K562 (cell line): ENCODE measurements around the gene PRKG1.

ENCODE experiments used
- CXXC5 ChIP-seq: fragments of 250-450 bp; sonication (Bioruptor Pico); IDR thresholded peaks from 2 replicates; pipeline ENCODE4 v1.8.0; 2022; ENCODE audit warnings: inconsistent platforms, mild to moderate bottlenecking, moderate library complexity
- MEIS2 ChIP-seq: fragments of 450-650 bp; IDR thresholded peaks from 2 replicates; pipeline ENCODE4 v1.6.1; 2014; ENCODE audit warnings: mild to moderate bottlenecking; ENCODE audit not compliant: partially characterized antibody
- SMAD3 ChIP-seq: fragments of 450-650 bp; formaldehyde crosslinking; conservative IDR thresholded peaks from 2 replicates; pipeline ENCODE4 v1.4.0; 2020; ENCODE audit warnings: mild to moderate bottlenecking
- TAF1 ChIP-seq: IDR thresholded peaks from 2 replicates; pipeline ENCODE4 v1.6.1; 2011; ENCODE audit warnings: mild to moderate bottlenecking, low read length, moderate library complexity; ENCODE audit not compliant: insufficient read depth, control insufficient read depth, severe bottlenecking; ENCODE audit errors: extremely low read depth
- TCF7L2 ChIP-seq: fragments of 150-350 bp; IDR thresholded peaks from 2 replicates; pipeline ENCODE4 v1.6.1; 2016; ENCODE audit warnings: low read depth, mild to moderate bottlenecking, low read length, moderate library complexity
- ZFP36 ChIP-seq: fragments of 150-350 bp; IDR thresholded peaks from 2 replicates; pipeline ENCODE4 v1.6.1; 2018; ENCODE audit warnings: low read length, low read depth; ENCODE audit not compliant: partially characterized antibody
- TF ChIP-seq, protein P1 (sequence below): sonication (generic); formaldehyde crosslinking; IDR thresholded peaks from 2 replicates; pipeline ENCODE4 v1.8.1; 2023; ENCODE audit warnings: mild to moderate bottlenecking, missing genetic modification reagents
- TF ChIP-seq, protein P2 (sequence below), 3 experiments: IDR thresholded peaks in 2 of 3; conservative IDR thresholded peaks in 1 of 3; 2 replicates each; pipeline ENCODE4 v1.5.1; 2011 to 2012; ENCODE audit warnings: low read length in 3 of 3, mild to moderate bottlenecking in 3 of 3, control low read depth in 2 of 3, improper control_type of control experiment in 1 of 3, inconsistent platforms in 1 of 3, low read depth in 1 of 3, mixed read lengths in 1 of 3, moderate library complexity in 1 of 3; ENCODE audit not compliant: insufficient read depth in 2 of 3
- TF ChIP-seq, protein P3 (sequence below): sonication (generic); formaldehyde crosslinking; IDR thresholded peaks from 2 replicates; pipeline ENCODE4 v1.9.0; 2022; ENCODE audit warnings: mild to moderate bottlenecking, missing genetic modification reagents

DNA sequence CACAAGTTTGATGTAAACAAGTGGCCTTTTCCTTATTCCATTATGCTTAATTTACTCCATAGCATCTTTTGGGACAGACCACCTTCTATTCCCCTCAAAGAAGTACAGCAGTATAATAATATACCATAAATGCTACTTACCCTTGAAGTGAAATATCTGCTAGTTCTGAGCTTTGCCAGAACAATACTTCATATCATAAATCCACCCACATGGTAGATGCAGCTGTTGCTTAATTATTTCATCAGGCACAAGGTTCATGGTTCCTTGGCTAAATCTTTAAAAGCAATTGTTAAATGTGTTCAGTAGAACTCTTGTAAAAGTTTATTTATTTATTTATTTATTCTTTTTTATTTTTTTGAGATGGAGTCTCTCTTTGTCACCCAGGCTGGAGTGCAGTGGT lies 592.2 kb downstream of the PRKG1 start:
- no peak for TF ChIP-seq MEIS2
- TF ChIP-seq, protein P1, sequence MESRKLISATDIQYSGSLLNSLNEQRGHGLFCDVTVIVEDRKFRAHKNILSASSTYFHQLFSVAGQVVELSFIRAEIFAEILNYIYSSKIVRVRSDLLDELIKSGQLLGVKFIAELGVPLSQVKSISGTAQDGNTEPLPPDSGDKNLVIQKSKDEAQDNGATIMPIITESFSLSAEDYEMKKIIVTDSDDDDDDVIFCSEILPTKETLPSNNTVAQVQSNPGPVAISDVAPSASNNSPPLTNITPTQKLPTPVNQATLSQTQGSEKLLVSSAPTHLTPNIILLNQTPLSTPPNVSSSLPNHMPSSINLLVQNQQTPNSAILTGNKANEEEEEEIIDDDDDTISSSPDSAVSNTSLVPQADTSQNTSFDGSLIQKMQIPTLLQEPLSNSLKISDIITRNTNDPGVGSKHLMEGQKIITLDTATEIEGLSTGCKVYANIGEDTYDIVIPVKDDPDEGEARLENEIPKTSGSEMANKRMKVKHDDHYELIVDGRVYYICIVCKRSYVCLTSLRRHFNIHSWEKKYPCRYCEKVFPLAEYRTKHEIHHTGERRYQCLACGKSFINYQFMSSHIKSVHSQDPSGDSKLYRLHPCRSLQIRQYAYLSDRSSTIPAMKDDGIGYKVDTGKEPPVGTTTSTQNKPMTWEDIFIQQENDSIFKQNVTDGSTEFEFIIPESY (CRISPR knock-in tag): no peak
- no peak for TF ChIP-seq TAF1
- TF ChIP-seq, protein P2, sequence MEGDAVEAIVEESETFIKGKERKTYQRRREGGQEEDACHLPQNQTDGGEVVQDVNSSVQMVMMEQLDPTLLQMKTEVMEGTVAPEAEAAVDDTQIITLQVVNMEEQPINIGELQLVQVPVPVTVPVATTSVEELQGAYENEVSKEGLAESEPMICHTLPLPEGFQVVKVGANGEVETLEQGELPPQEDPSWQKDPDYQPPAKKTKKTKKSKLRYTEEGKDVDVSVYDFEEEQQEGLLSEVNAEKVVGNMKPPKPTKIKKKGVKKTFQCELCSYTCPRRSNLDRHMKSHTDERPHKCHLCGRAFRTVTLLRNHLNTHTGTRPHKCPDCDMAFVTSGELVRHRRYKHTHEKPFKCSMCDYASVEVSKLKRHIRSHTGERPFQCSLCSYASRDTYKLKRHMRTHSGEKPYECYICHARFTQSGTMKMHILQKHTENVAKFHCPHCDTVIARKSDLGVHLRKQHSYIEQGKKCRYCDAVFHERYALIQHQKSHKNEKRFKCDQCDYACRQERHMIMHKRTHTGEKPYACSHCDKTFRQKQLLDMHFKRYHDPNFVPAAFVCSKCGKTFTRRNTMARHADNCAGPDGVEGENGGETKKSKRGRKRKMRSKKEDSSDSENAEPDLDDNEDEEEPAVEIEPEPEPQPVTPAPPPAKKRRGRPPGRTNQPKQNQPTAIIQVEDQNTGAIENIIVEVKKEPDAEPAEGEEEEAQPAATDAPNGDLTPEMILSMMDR (IDR thresholded peaks at IDR 0.05 in 2 of 3, conservative IDR thresholded peaks at IDR 0.05 in 1 of 3; ENCODE audit: insufficient read depth in 2 of 3, low read depth in 1 of 3, low read length in 3 of 3): no peak
- TF ChIP-seq SMAD3 (CRISPR knock-in tag): no peak
- no peak for TF ChIP-seq TCF7L2
- TF ChIP-seq, protein P3, sequence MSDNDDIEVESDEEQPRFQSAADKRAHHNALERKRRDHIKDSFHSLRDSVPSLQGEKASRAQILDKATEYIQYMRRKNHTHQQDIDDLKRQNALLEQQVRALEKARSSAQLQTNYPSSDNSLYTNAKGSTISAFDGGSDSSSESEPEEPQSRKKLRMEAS: no peak
- TF ChIP-seq ZFP36: no peak
- TF ChIP-seq CXXC5: no peak
